M059J (cell line): Measurements from ENCODE around the gene INPP5D. TPM values are rescaled to one million over a fixed set of nuclear protein-coding genes. Genes with fewer than 3 reads are reported as not detected.

Experiments
- DNase-seq: peaks from one replicate; pipeline ENCODE4 v3.0.0-alpha.2; 2012; ENCODE audit warnings: low read depth
- total RNA-seq: library from RNA; depleted of rRNA; stranded (reverse); fragments of >200 nt; shearing (Covaris generic); gene quantifications from 2 replicates; pipeline ENCODE4 v1.2.3, GENCODE V29; 2014

The INPP5D gene
- total RNA-seq, 1 experiment from 2014 or later = not detected

- peak; percentile 84 for DNase-seq
Observed at GRCh38 chr2:233209533-233210171, 149.5 kb downstream of the INPP5D start.

GRCh38 chr2:233210281-233210680 lies 150.1 kb downstream of the INPP5D start:
- no peak for DNase-seq

- DNase-seq = peak; percentile 89
Observed at GRCh38 chr2:233210843-233211547, 150.9 kb downstream of the INPP5D start.

GRCh38 chr2:233211548-233211895 lies 151.4 kb downstream of the INPP5D start:
- no peak for DNase-seq

GRCh38 chr2:233213011-233213410 lies 152.9 kb downstream of the INPP5D start:
- DNase-seq = no peak

GRCh38 chr2:233213975-233214374 lies 153.8 kb downstream of the INPP5D start:
- no peak for DNase-seq

GRCh38 chr2:233217892-233218377 lies 157.8 kb downstream of the INPP5D start:
- peak; percentile 9 for DNase-seq

GRCh38 chr2:233218836-233219235 lies 158.7 kb downstream of the INPP5D start:
- no peak for DNase-seq

GRCh38 chr2:233219848-233220247 lies 159.7 kb downstream of the INPP5D start:
- no peak for DNase-seq

GRCh38 chr2:233221378-233222063 lies 161.4 kb downstream of the INPP5D start:
- peak; percentile 16 for DNase-seq

GRCh38 chr2:233223059-233223894 lies 163.1 kb downstream of the INPP5D start:
- DNase-seq = no peak

GRCh38 chr2:233225230-233226068 lies 165.3 kb downstream of the INPP5D start:
- peak; percentile 18 for DNase-seq

GRCh38 chr2:233226511-233227031 lies 166.4 kb downstream of the INPP5D start:
- no peak for DNase-seq

GRCh38 chr2:233227346-233227978 lies 167.3 kb downstream of the INPP5D start:
- DNase-seq = no peak

GRCh38 chr2:233228376-233228775 lies 168.2 kb downstream of the INPP5D start:
- DNase-seq = no peak

- DNase-seq = no peak
Observed at GRCh38 chr2:233233618-233234230, 173.6 kb downstream of the INPP5D start.

- no peak for DNase-seq
Observed at GRCh38 chr2:233234264-233234663, 174.1 kb downstream of the INPP5D start.

- no peak for DNase-seq
Observed at GRCh38 chr2:233234996-233235395, 174.9 kb downstream of the INPP5D start.

- DNase-seq = no peak
Observed at GRCh38 chr2:233235977-233236376, 175.8 kb downstream of the INPP5D start.
